ENCODE results near the gene DCXR. TPM values are rescaled to one million over a fixed set of nuclear protein-coding genes. Genes with fewer than 3 reads are reported as not detected.

Gene DCXR
- total and polyA plus RNA-seq, 2 of the 13 experiments (the other 11 are each of a cell fraction or from before 2014, with no cell fraction given), result 287 to 311 TPM

DNA sequence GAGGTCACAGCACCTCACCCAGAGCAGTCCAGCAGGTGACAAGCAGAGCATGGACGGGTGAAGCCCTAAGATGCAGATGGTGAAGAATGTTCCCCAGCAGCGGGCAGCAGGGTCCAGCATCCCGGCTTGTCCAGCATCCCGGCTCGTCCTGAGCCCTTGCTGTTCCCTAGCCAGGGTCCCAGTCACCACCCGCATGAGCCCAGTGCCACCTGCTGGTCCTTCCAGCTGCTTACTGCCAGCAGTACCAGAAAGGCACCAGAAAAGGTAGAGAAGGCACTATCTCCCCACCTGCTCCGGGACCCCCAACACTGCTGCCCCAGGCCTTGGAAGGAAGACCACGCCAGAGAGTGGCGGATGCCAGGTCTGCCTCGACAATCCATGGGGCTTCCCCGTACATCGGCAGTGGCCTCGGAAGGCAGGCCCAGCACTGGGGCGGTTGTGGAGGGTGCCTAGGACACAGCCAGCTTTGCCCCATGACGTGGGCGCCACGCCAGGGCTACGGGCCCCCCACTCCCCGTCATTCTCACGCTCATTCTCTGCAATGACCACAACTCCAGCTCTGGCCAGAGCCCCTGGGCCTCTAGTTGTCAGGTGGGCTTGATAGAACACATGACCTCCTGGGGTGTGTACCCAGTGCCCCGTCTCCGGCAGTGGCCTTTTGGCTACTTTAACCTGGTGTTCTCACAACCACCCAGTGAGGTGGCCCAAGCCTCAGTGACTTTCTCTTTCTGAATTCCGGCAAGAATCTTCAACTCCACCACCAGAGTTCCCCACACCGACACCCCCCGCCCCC is 16.2 kb downstream of the DCXR start (continued):
- TF ChIP-seq, protein P1, sequence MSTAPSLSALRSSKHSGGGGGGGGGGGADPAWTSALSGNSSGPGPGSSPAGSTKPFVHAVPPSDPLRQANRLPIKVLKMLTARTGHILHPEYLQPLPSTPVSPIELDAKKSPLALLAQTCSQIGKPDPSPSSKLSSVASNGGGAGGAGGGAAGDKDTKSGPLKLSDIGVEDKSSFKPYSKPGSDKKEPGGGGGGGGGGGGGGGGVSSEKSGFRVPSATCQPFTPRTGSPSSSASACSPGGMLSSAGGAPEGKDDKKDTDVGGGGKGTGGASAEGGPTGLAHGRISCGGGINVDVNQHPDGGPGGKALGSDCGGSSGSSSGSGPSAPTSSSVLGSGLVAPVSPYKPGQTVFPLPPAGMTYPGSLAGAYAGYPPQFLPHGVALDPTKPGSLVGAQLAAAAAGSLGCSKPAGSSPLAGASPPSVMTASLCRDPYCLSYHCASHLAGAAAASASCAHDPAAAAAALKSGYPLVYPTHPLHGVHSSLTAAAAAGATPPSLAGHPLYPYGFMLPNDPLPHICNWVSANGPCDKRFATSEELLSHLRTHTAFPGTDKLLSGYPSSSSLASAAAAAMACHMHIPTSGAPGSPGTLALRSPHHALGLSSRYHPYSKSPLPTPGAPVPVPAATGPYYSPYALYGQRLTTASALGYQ (CRISPR knock-in tag; IDR thresholded peaks at IDR 0.05), result peak; percentile 9; the same call in 1 of the 2 replicates
- peak; percentile 70 for TF ChIP-seq SRSF1 (optimal IDR thresholded peaks at IDR 0.05; ENCODE audit: low read depth, low read length)
- peak; percentile 77 for TF ChIP-seq HDAC1 (CRISPR knock-in tag; IDR thresholded peaks at IDR 0.05)
- peak; percentile 32; the same call in 1 of the 2 replicates for TF ChIP-seq SIN3B (IDR thresholded peaks at IDR 0.05; ENCODE audit: low read length)
- TF ChIP-seq KLF16 (CRISPR knock-in tag; IDR thresholded peaks at IDR 0.05), result peak in 1 of 2 experiments; percentile 87; a peak in 2 of 4 replicates
- no peak; the same call in 1 of the 2 replicates for TF ChIP-seq TBP (CRISPR knock-in tag; IDR thresholded peaks at IDR 0.05)
- peak; percentile 61 for TF ChIP-seq ZEB1 (IDR thresholded peaks at IDR 0.05; ENCODE audit: insufficient replicate concordance, low read depth)
- TF ChIP-seq ZNF557 (CRISPR knock-in tag; IDR thresholded peaks at IDR 0.05), result 0 out of 2 replicates have a peak, but pooled peaks have one; percentile 29
- TF ChIP-seq, protein P2, sequence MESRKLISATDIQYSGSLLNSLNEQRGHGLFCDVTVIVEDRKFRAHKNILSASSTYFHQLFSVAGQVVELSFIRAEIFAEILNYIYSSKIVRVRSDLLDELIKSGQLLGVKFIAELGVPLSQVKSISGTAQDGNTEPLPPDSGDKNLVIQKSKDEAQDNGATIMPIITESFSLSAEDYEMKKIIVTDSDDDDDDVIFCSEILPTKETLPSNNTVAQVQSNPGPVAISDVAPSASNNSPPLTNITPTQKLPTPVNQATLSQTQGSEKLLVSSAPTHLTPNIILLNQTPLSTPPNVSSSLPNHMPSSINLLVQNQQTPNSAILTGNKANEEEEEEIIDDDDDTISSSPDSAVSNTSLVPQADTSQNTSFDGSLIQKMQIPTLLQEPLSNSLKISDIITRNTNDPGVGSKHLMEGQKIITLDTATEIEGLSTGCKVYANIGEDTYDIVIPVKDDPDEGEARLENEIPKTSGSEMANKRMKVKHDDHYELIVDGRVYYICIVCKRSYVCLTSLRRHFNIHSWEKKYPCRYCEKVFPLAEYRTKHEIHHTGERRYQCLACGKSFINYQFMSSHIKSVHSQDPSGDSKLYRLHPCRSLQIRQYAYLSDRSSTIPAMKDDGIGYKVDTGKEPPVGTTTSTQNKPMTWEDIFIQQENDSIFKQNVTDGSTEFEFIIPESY (CRISPR knock-in tag; IDR thresholded peaks at IDR 0.05), result peak; percentile 70
- peak; percentile 71; the same call in 1 of the 2 replicates for TF ChIP-seq ZNF678 (CRISPR knock-in tag; IDR thresholded peaks at IDR 0.05)
- TF ChIP-seq KMT2A (CRISPR knock-in tag; IDR thresholded peaks at IDR 0.05), result peak; percentile 75
- no peak for TF ChIP-seq ZNF841 (CRISPR knock-in tag; IDR thresholded peaks at IDR 0.05; ENCODE audit: borderline replicate concordance)
- TF ChIP-seq ZNF547 (CRISPR knock-in tag; IDR thresholded peaks at IDR 0.05), result no peak; the same call in 1 of the 2 replicates
- peak; percentile 65 for TF ChIP-seq RXRB (CRISPR knock-in tag; IDR thresholded peaks at IDR 0.05; ENCODE audit: borderline replicate concordance)
- TF ChIP-seq KAT7 (CRISPR knock-in tag; IDR thresholded peaks at IDR 0.05; ENCODE audit: borderline replicate concordance), result 0 out of 2 replicates have a peak, but pooled peaks have one; percentile 44
- TF ChIP-seq NCOA5 (CRISPR knock-in tag; IDR thresholded peaks at IDR 0.05), result peak; percentile 86; the same call in 1 of the 2 replicates
- no peak; the same call in 1 of the 2 replicates for TF ChIP-seq NR2F6 (IDR thresholded peaks at IDR 0.05)
- TF ChIP-seq NR2F6 (CRISPR knock-in tag; IDR thresholded peaks at IDR 0.05), result peak; percentile 19; the same call in 1 of the 2 replicates
- TF ChIP-seq RBAK (CRISPR knock-in tag; IDR thresholded peaks at IDR 0.05), result peak; percentile 27; the same call in 1 of the 2 replicates
- TF ChIP-seq FOXM1 (CRISPR knock-in tag; IDR thresholded peaks at IDR 0.05), result 0 out of 2 replicates have a peak, but pooled peaks have one; percentile 4
- 0 out of 2 replicates have a peak, but pooled peaks have one; percentile 15 for TF ChIP-seq TRAFD1 (CRISPR knock-in tag; IDR thresholded peaks at IDR 0.05; ENCODE audit: borderline replicate concordance)
- TF ChIP-seq IKZF4 (CRISPR knock-in tag; IDR thresholded peaks at IDR 0.05; ENCODE audit: borderline replicate concordance, low read depth, not compliant biosample characterization), result no peak
- no peak for TF ChIP-seq EHMT2 (IDR thresholded peaks at IDR 0.05; ENCODE audit: borderline replicate concordance, low read depth, low read length)
- peak; percentile 54; the same call in 1 of the 2 replicates for TF ChIP-seq ZNF782 (CRISPR knock-in tag; IDR thresholded peaks at IDR 0.05; ENCODE audit: borderline replicate concordance)
- TF ChIP-seq BCL6 (CRISPR knock-in tag; IDR thresholded peaks at IDR 0.05), result 0 out of 2 replicates have a peak, but pooled peaks have one; percentile 6
